ENCODE results near the gene IQCF2. TPM values are rescaled to one million over a fixed set of nuclear protein-coding genes. Genes with fewer than 3 reads are reported as not detected.

The IQCF2 gene
- total and polyA plus RNA-seq, 8 donors: not detected

DNA sequence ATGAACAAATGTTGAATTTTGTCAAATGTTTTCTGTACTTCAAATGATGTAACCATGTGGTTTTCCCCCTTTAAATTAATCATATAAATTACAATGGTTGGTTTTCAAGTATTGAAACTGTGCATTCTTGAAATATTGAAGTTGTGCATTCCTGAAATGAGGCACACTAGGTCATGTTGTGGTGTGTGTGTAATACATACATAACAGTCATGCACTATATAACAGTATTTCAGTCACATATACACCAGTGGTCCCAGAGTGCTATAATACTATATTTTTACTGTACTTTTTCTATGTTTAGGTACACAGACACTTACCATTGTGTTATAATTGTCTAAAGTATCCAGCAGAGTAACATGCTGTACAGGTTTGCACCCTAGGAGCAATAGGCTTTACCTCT is 25.0 kb downstream of the IQCF2 start:
- TF ChIP-seq CTCF (IDR thresholded peaks at IDR 0.05): no peak
- TF ChIP-seq POLR2AphosphoS5 (IDR thresholded peaks at IDR 0.05): no peak
- no peak for TF ChIP-seq POLR2A (IDR thresholded peaks at IDR 0.05)
- TF ChIP-seq EP300 (IDR thresholded peaks at IDR 0.05): no peak
- no peak for DNase-seq
- no peaks in the 10 kb centered on the region for H3K9me3 ChIP-seq

DNA sequence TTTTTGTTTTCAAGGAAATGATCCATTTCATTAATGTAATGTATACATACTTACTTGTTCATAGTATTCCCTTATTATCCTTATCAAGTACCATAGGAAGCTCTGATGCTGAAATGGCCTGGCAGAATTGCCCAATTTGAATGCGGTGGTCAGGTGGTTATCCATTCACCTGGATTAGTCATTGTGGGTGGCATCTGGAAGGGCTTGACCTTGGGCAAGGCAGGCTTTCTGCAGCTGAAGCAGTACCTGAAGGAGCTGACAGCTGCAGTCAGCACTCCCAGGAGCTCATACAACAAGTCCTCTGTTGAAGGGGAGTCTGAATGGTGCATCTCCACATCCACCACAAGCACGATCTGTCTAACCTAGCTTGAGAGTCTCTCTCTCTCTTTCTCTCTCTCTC is 26.2 kb downstream of the IQCF2 start:
- Histone ChIP-seq H3K27ac (no peak overlapping the region), H3K4me1 (no peaks in the 10 kb centered on the region), H3K4me3 (no peak overlapping the region), H3K9me3 (no peaks in the 10 kb centered on the region), H3K36me3 (no peaks in the 10 kb centered on the region), H3K27me3 (peaks cover 0 to 14% (median 0%) of the 10 kb centered on the region in 3 donors)
- WGBS, 5 donors: 56 to 84% (median 75%) methylated on average over 2 of the region's 2 CpGs
- peak in 1 of 2 donors; percentile 50 for DNase-seq
- intact Hi-C loops (cut with DNase I; ENCODE audit: low total_unique reads): no loop called here
- TF ChIP-seq CTCF (IDR thresholded peaks at IDR 0.05) (no peak), POLR2AphosphoS5 (IDR thresholded peaks at IDR 0.05) (peak in 1 of 3 donors; percentile 36)

More for the DNA sequence above, 25.0 kb downstream of the IQCF2 start:
- Histone ChIP-seq H3K27ac (no peak overlapping the region), H3K4me3 (no peak overlapping the region), H3K4me1 (no peaks in the 10 kb centered on the region), H3K27me3 (peaks cover 0 to 12% (median 0%) of the 10 kb centered on the region in 3 donors), H3K36me3 (no peaks in the 10 kb centered on the region)
- intact Hi-C loops (cut with DNase I; ENCODE audit: low total_unique reads): no loop called here

GRCh38 chr3:51888463-51889105 is 27.2 kb downstream of the IQCF2 start:
- intact Hi-C loops (cut with DNase I; ENCODE audit: low total_unique reads): no loop called here
- 91 to 94% (median 93%) methylated on average over 12 of the region's 12 CpGs for WGBS, 5 donors
- no peak overlapping the region for H3K27ac ChIP-seq
- no peak overlapping the region for H3K4me3 ChIP-seq
- peaks cover 0 to 14% (median 0%) of the 10 kb centered on the region in 3 donors for H3K27me3 ChIP-seq
- no peak for TF ChIP-seq POLR2A (IDR thresholded peaks at IDR 0.05)
- TF ChIP-seq EP300 (IDR thresholded peaks at IDR 0.05): no peak
- no peak for TF ChIP-seq CTCF (IDR thresholded peaks at IDR 0.05)
- TF ChIP-seq POLR2AphosphoS5 (IDR thresholded peaks at IDR 0.05): no peak
- no peaks in the 10 kb centered on the region for H3K9me3 ChIP-seq
- no peaks in the 10 kb centered on the region for H3K4me1 ChIP-seq
- no peak for DNase-seq
- no peaks in the 10 kb centered on the region for H3K36me3 ChIP-seq

GRCh38 chr3:51891242-51892039 is 30.0 kb downstream of the IQCF2 start:
- Histone ChIP-seq H3K27ac (no peak overlapping the region), H3K9me3 (no peaks in the 10 kb centered on the region), H3K27me3 (peaks cover 0 to 6% (median 0%) of the 10 kb centered on the region in 3 donors), H3K4me3 (no peak overlapping the region), H3K36me3 (no peaks in the 10 kb centered on the region), H3K4me1 (no peaks in the 10 kb centered on the region)
- intact Hi-C loops (cut with DNase I; ENCODE audit: low total_unique reads): no loop called here
- WGBS, 5 donors: 76 to 84% (median 79%) methylated on average over 7 of the region's 7 CpGs
- DNase-seq: no peak
- no peak for TF ChIP-seq CTCF (IDR thresholded peaks at IDR 0.05)
- TF ChIP-seq EP300 (IDR thresholded peaks at IDR 0.05): no peak
- no peak for TF ChIP-seq POLR2A (IDR thresholded peaks at IDR 0.05)
- no peak for TF ChIP-seq POLR2AphosphoS5 (IDR thresholded peaks at IDR 0.05)
